ENCODE data around the gene RREB1. TPM values are rescaled to one million over a fixed set of nuclear protein-coding genes. Genes with fewer than 3 reads are reported as not detected.
A peak's percentile ranks its signal among the peaks of the same experiment; 100 is the strongest.

Gene RREB1
- total and polyA plus RNA-seq, 4 experiments from 2014 or later = 0.50 to 43.4 (median 25.2) TPM

- peak overlapping the region in 3 of 7 donors; percentile 82 to 94 (median 88) for H3K27ac Mint-ChIP-seq
- Histone ChIP-seq H3K4me1 (ENCODE audit: insufficient read depth, low read length) (peaks cover 62% of the 10 kb centered on the region), H3K4me3 (ENCODE audit: low read length in 2 of 2) (no peak overlapping the region), H3K27me3 (ENCODE audit: insufficient read depth, low read length) (no peaks in the 10 kb centered on the region), H3K27ac (ENCODE audit: low read depth, low read length) (no peak overlapping the region), H3K36me3 (ENCODE audit: insufficient read depth, low read length) (no peaks in the 10 kb centered on the region), H3K9me3 (ENCODE audit: control insufficient read depth in 1 of 2, low read length in 2 of 2) (no peaks in the 10 kb centered on the region)
- H3K27me3 Mint-ChIP-seq = no peaks in the 10 kb centered on the region
- peaks cover 0 to 19% of the 10 kb centered on the region in 2 donors for H3K36me3 Mint-ChIP-seq
- intact Hi-C loops (cut with micrococcal nuclease) = loop anchor here (2.0 kb wide), 1 partner anchor 14 kb away; no protein-coding TSS in a partner anchor
- H3K4me3 Mint-ChIP-seq = peak overlapping the region in 4 of 8 donors; percentile 27 to 93 (median 92)
- no peak for DNase-seq
- peaks cover 47 to 76% (median 62%) of the 10 kb centered on the region in 4 donors for H3K4me1 Mint-ChIP-seq
- H3K9me3 Mint-ChIP-seq = no peaks in the 10 kb centered on the region
- POLR2A ChIA-PET (ENCODE audit: partially characterized antibody) = interaction anchor here (1.1 to 7.1 kb wide), 4 partner anchors 24 to 29 kb away, joined by 3 to 58 read pairs (median 9); no protein-coding TSS in a partner anchor
- CTCF ChIA-PET (ENCODE audit: partially characterized antibody) = interaction anchor here (1.3 kb wide), 1 partner anchor 10 kb away, joined by 3 read pairs; no protein-coding TSS in a partner anchor
Observed at GRCh38 chr6:7111095-7111690, 3.4 kb downstream of the RREB1 start.

DNA sequence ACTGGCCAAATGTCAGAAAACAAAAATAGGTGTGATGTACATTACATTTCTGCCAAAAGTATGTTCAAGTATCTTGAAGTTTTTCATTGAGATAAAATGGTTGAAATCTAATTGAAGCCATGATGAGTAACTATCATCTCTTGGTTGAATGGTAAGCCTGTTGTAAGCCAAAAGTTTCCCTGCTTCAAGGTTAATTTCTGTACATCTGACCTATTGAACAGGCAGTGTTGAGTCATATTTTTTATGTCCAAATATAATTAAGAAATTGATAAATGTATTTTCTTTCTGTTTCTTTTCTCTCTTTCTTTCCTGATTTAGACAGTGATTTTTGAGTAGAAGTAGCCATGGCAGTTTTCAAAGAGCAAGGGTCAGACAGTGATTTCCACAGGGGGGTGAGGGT lies 4.4 kb downstream of the RREB1 start:
- H3K27ac ChIP-seq (ENCODE audit: low read depth, low read length) = no peak overlapping the region
- CTCF ChIA-PET (ENCODE audit: partially characterized antibody) = no interaction called here
- Mint-ChIP-seq H3K4me3 (peak overlapping the region in 6 of 8 donors; percentile 51 to 89 (median 71)), H3K27me3 (no peaks in the 10 kb centered on the region), H3K9me3 (no peaks in the 10 kb centered on the region), H3K4me1 (peaks cover 50 to 78% (median 64%) of the 10 kb centered on the region in 4 donors), H3K27ac (peak overlapping the region; percentile 75 to 89 (median 85)), H3K36me3 (peaks cover 0 to 14% of the 10 kb centered on the region in 2 donors)
- H3K4me1 ChIP-seq (ENCODE audit: insufficient read depth, low read length) = peaks cover 68% of the 10 kb centered on the region
- no peaks in the 10 kb centered on the region for H3K27me3 ChIP-seq (ENCODE audit: insufficient read depth, low read length)
- DNase-seq = no peak
- POLR2A ChIA-PET (ENCODE audit: partially characterized antibody) = interaction anchor here (1.0 to 7.1 kb wide), 2 partner anchors 25 to 26 kb away, joined by 3 to 58 read pairs; no protein-coding TSS in a partner anchor
- no peaks in the 10 kb centered on the region for H3K9me3 ChIP-seq (ENCODE audit: control insufficient read depth in 1 of 2, low read length in 2 of 2)
- H3K36me3 ChIP-seq (ENCODE audit: insufficient read depth, low read length) = no peaks in the 10 kb centered on the region
- H3K4me3 ChIP-seq (ENCODE audit: low read length in 2 of 2) = no peak overlapping the region
- intact Hi-C loops (cut with micrococcal nuclease) = no loop called here

GRCh38 chr6:7112741-7113313 lies 5.1 kb downstream of the RREB1 start:
- peaks cover 0 to 13% of the 10 kb centered on the region in 2 donors for H3K36me3 Mint-ChIP-seq
- no peak overlapping the region for H3K27ac ChIP-seq (ENCODE audit: low read depth, low read length)
- intact Hi-C loops (cut with micrococcal nuclease) = no loop called here
- CTCF ChIA-PET (ENCODE audit: partially characterized antibody) = no interaction called here
- no peaks in the 10 kb centered on the region for H3K27me3 ChIP-seq (ENCODE audit: insufficient read depth, low read length)
- peaks cover 68% of the 10 kb centered on the region for H3K4me1 ChIP-seq (ENCODE audit: insufficient read depth, low read length)
- H3K27ac Mint-ChIP-seq = peak overlapping the region; percentile 37 to 89 (median 85)
- no peaks in the 10 kb centered on the region for H3K9me3 ChIP-seq (ENCODE audit: control insufficient read depth in 1 of 2, low read length in 2 of 2)
- H3K27me3 Mint-ChIP-seq = no peaks in the 10 kb centered on the region
- DNase-seq = peak in 4 of 5 donors; percentile 18 to 52 (median 24)
- H3K4me3 ChIP-seq (ENCODE audit: low read length in 2 of 2) = no peak overlapping the region
- no peaks in the 10 kb centered on the region for H3K36me3 ChIP-seq (ENCODE audit: insufficient read depth, low read length)
- peaks cover 50 to 79% (median 64%) of the 10 kb centered on the region in 4 donors for H3K4me1 Mint-ChIP-seq
- POLR2A ChIA-PET (ENCODE audit: partially characterized antibody) = interaction anchor here (1.0 to 1.3 kb wide), 2 partner anchors 14 to 25 kb away, joined by 3 read pairs; no protein-coding TSS in a partner anchor
- H3K9me3 Mint-ChIP-seq = no peaks in the 10 kb centered on the region
- H3K4me3 Mint-ChIP-seq = peak overlapping the region; percentile 51 to 89 (median 68)

DNA sequence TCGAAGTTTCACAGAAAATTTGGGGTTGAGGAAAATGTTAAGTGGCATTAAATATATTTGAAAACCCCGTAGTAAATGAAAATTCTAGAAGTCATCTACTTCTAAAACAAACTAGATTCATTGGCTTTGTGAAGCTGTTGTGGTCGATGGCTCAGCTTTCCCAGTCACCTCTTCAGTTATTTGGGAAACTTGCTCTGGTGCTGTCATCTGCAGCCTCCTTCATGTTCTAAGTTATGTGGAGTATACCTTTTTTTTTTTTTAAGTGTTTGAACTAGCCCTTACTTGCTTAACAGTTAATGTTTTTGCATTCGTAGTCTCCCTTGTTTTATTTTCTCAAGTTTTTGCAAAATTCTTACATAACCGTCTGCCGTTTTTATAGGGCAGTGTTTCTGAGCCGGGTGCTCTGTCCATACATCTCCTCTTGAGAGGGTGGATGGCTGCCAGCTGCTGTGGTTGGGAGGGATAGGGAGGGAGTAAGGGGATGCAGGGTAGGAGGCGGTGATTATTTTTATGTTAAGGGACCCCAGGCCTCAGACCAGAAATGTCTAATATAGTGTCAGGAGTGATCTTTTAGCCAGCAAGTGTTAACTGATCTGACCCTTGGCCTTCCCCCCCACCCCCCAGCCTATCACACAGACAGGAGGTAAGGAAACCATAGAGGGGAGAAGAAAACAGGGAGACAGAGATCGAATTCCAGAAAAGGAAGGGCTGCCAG lies 7.1 kb downstream of the RREB1 start:
- intact Hi-C loops (cut with micrococcal nuclease) = no loop called here

DNA sequence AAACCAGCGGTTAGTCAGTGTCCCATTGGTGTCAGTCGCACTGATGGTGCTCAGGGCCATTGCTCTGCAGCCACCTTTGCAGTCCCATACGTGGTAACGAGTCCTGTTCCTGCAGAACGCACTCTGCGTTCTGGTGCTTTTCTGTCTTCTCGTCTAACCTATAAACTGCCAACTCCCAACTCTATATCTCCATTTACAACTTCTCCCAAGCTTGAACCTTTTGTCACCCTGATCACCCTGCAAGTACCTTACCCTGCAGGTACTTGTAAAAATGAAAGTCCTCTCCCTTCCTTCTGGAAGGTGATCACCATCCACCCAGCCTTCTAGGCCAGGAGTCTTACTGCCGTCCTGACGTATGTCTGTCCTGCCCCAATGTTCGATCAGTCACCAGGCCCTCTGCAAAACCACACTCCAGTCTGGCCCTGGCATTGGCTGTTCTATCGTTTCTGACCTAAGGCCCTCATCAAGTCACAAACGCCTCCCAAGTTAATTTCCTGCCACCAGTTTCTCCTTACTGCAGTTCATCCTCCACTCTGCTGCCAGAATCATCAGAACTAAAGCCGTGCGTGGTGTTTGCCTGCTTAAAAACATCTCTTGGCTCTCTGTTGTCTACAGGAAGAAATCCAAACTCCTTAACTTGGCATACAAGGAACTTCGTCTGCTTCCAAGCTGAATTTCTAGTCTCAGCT lies 7.9 kb downstream of the RREB1 start:
- Histone ChIP-seq H3K27me3 (ENCODE audit: insufficient read depth, low read length) (no peaks in the 10 kb centered on the region), H3K4me3 (ENCODE audit: low read length in 2 of 2) (no peak overlapping the region), H3K4me1 (ENCODE audit: insufficient read depth, low read length) (peaks cover 55% of the 10 kb centered on the region), H3K9me3 (ENCODE audit: control insufficient read depth in 1 of 2, low read length in 2 of 2) (no peaks in the 10 kb centered on the region), H3K36me3 (ENCODE audit: insufficient read depth, low read length) (no peaks in the 10 kb centered on the region), H3K27ac (ENCODE audit: low read depth, low read length) (no peak overlapping the region)
- Mint-ChIP-seq H3K36me3 (peaks cover 5 to 7% of the 10 kb centered on the region in 2 donors), H3K27ac (peak overlapping the region; percentile 17 to 90 (median 75)), H3K4me3 (peak overlapping the region in 6 of 8 donors; percentile 3 to 57 (median 40)), H3K27me3 (no peaks in the 10 kb centered on the region), H3K4me1 (peaks cover 48 to 86% (median 67%) of the 10 kb centered on the region in 4 donors), H3K9me3 (no peaks in the 10 kb centered on the region)
- intact Hi-C loops (cut with micrococcal nuclease) = no loop called here
- CTCF ChIA-PET (ENCODE audit: partially characterized antibody) = interaction anchor here (1.0 to 1.6 kb wide), 2 partner anchors 9 to 37 kb away, joined by 3 to 4 read pairs; no protein-coding TSS in a partner anchor
- POLR2A ChIA-PET (ENCODE audit: partially characterized antibody) = interaction anchor here (0.7 to 1.8 kb wide), 4 partner anchors 9 to 25 kb away, joined by 3 to 6 read pairs (median 4); no protein-coding TSS in a partner anchor
- DNase-seq = no peak

More for the DNA sequence above, 7.1 kb downstream of the RREB1 start:
- peaks cover 54 to 88% (median 69%) of the 10 kb centered on the region in 4 donors for H3K4me1 Mint-ChIP-seq
- no peaks in the 10 kb centered on the region for H3K9me3 ChIP-seq (ENCODE audit: control insufficient read depth in 1 of 2, low read length in 2 of 2)
- no peaks in the 10 kb centered on the region for H3K27me3 Mint-ChIP-seq
- peaks cover 63% of the 10 kb centered on the region for H3K4me1 ChIP-seq (ENCODE audit: insufficient read depth, low read length)
- ChIA-PET POLR2A (ENCODE audit: partially characterized antibody) (interaction anchor here (0.7 kb wide), 1 partner anchor 20 kb away, joined by 3 read pairs; no protein-coding TSS in a partner anchor), CTCF (ENCODE audit: partially characterized antibody) (interaction anchor here (1.6 kb wide), 1 partner anchor 10 kb away, joined by 4 read pairs; no protein-coding TSS in a partner anchor)
- no peaks in the 10 kb centered on the region for H3K27me3 ChIP-seq (ENCODE audit: insufficient read depth, low read length)
- H3K27ac Mint-ChIP-seq = peak overlapping the region in 4 of 7 donors; percentile 9 to 61 (median 54)
- H3K4me3 ChIP-seq (ENCODE audit: low read length in 2 of 2) = no peak overlapping the region
- H3K4me3 Mint-ChIP-seq = peak overlapping the region in 1 of 8 donors; percentile 43
- H3K9me3 Mint-ChIP-seq = no peaks in the 10 kb centered on the region
- H3K36me3 Mint-ChIP-seq = peaks cover 4 to 7% of the 10 kb centered on the region in 2 donors
- H3K36me3 ChIP-seq (ENCODE audit: insufficient read depth, low read length) = no peaks in the 10 kb centered on the region
- no peak for DNase-seq
- H3K27ac ChIP-seq (ENCODE audit: low read depth, low read length) = no peak overlapping the region

GRCh38 chr6:7119272-7119801 lies 11.6 kb downstream of the RREB1 start:
- Mint-ChIP-seq H3K4me3 (no peak overlapping the region), H3K4me1 (peaks cover 34 to 73% (median 54%) of the 10 kb centered on the region in 4 donors), H3K27ac (peak overlapping the region in 4 of 7 donors; percentile 4 to 83 (median 52)), H3K36me3 (peaks cover 16 to 19% of the 10 kb centered on the region in 2 donors), H3K27me3 (no peaks in the 10 kb centered on the region), H3K9me3 (no peaks in the 10 kb centered on the region)
- Histone ChIP-seq H3K4me1 (ENCODE audit: insufficient read depth, low read length) (peaks cover 28% of the 10 kb centered on the region), H3K36me3 (ENCODE audit: insufficient read depth, low read length) (no peaks in the 10 kb centered on the region), H3K4me3 (ENCODE audit: low read length in 2 of 2) (no peak overlapping the region), H3K27me3 (ENCODE audit: insufficient read depth, low read length) (no peaks in the 10 kb centered on the region), H3K9me3 (ENCODE audit: control insufficient read depth in 1 of 2, low read length in 2 of 2) (no peaks in the 10 kb centered on the region), H3K27ac (ENCODE audit: low read depth, low read length) (no peak overlapping the region)
- intact Hi-C loops (cut with micrococcal nuclease) = no loop called here
- DNase-seq = no peak
- ChIA-PET POLR2A (ENCODE audit: partially characterized antibody) (interaction anchor here (1.6 to 2.2 kb wide), 2 partner anchors 11 to 16 kb away, joined by 4 to 8 read pairs; partner anchors contain the start of gene RREB1), CTCF (ENCODE audit: partially characterized antibody) (interaction anchor here (0.8 kb wide), 1 partner anchor 124 kb away, joined by 3 read pairs; no protein-coding TSS in a partner anchor)
